Forelimb muscle (tissue), 1 donor: ENCODE results near the gene PHLDA1. TPM values are rescaled to one million over a fixed set of nuclear protein-coding genes. Genes with fewer than 3 reads are reported as not detected.

Source experiments
- DNase-seq: peaks from one replicate; pipeline ENCODE4 v3.0.0-alpha.2; 2013; ENCODE audit warnings: low read depth
- polyA plus RNA-seq: library from polyadenylated mRNA; unstranded; fragments of 120-200 nt; gene quantifications from one replicate; pipeline ENCODE4 v1.2.1, GENCODE V29; 2013; ENCODE audit not compliant: insufficient read length

The PHLDA1 gene
- polyA plus RNA-seq, 1 donor, result 16.0 TPM

DNA sequence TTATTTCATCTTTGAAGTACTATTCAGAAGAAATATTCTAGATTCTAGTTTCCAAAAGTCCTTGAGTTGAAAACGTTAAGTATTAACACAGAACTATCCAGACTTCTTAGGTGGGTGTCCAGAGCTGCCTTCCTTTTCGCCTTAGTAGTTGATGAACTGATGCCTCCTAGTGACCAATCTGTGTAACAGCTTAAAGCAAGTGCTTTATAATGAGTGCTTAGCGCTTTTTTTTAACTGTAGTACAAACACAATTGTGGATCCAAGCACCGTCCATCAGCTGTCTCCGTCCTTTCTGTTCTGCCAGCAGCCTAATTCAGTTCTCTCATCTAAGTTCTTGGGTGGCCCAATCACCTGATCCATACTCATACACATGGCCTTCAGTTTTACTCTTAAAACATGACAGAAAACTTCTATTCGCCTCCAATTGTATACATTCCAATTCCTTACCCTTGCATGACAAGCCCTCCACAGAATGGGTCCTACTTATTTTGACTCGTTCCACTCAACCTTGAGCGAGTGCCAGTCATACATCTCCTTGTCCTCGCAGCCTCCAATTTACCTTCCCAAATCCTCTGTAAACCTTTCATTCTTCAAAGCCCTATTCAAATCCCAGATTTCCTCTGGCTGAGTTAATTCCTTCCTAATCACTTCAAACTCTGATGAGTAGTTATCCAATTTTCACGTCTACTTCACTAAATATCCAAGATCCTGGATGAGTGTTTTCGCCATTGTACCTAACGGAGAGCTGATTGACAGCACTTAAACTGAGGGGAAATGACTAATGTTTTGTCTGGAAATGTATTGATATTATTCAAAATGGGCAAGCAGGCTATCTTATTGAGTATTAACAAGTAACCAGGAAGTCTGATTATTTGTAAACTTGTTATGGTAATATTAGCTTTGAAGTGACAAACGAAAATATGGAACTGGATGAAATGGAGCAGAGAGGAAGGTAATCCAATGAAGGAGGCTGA lies 5.8 kb upstream of the PHLDA1 start:
- no peak for DNase-seq

- no peak for DNase-seq
Measured at GRCh38 chr12:76035045-76035444, 3.5 kb upstream of the PHLDA1 start.

GRCh38 chr12:76033081-76034011 lies 1.8 kb upstream of the PHLDA1 start:
- DNase-seq, result no peak

DNA sequence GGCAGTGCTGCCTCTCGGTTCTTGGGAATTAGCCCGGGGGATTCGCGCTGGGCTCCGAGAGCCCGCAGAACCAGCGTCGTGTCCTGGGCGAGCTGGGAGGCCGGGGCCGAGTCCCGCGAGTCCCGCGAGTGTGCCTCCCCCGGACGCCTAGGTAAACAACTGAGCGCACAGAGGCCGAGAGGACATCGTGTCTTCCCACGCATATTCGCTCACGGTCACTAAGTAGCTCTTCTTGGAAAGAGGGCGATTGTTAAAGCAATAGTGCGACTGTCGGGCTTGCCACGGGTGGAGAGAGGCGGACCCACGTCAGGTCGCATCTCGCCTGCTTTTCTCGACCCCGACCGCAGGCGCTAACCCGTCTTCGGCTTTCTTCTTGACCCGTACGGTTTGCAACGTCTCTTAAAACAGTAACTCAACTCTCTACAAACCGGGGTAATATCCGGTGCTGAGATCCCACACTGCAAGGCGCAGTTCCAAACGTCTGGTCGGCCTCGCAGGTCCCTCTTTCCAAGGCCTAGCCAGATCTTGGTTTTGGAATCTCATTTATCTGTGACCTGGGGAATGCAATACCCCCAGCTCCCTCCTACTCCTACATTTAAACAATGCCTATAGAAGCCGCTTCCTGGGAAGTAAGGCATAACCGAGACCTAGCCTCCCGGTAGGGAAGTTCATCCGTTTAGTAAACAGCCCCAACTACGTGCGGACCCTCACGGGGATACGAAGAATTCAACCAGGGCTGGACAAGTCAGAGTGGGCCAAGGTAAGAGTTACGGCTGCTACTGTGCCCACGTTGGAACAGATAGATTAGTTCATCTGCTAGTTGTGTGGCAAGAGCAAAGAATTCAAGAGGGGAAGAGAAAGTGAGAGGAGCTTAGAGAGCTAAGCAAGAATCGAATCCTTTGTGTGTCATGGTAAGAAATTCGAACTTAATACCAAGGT lies 736 bp upstream of the PHLDA1 start:
- no peak for DNase-seq

GRCh38 chr12:76031081-76031413 lies 529 bp downstream of the PHLDA1 start:
- no peak for DNase-seq

DNA sequence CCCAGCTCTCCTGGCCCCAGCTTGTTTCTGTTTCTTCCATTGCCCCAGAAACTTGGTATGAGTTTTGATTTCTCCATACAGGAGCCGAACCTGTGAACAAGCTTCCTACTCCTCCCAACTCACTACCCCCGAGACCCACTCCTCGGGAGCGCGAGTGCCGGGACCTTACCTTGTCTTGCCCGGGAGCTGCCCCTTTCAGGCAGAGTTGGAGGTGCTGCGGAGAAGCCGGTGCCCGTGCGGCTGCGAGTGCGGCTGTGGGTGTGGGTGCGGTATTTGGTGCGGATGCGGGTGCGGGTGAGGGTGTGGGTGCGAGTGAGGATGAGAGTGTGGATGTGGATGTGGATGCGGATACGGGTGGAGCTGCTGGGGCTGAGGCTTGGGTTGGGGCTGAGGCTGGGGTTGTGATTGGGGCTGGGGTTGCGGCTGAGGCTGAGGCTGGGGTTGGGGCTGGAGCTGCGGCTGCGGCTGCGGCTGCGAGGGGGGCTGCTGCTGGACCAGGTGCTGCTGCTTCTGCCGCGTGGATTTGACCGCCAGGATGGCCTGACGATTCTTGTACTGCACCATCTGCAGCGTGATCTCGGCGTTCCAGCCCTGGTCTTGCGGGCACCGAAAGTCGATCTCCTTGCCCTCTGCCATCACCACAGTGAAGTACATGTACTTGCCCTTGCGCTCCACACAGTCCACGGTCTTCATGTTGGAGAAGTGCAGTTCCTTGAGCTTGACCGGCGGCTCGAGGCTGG lies 1.1 kb downstream of the PHLDA1 start:
- no peak for DNase-seq

DNA sequence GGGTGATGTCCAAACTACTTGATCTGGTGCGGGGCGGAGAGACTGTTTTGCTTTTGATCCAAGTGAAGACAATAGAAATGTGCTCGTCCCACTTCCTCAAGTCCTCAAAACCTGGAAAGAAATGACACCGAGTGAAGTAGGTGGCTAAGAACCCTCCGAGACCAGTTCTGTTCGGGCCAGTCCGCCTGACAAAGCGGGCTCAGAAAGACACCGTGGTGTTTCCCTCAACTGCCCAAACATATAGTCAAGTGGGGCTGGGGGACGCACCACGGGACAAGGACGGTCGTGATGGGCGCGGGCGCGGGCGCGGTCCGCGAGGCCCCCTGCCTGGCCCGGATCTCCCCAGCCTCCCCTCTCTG lies 1.6 kb downstream of the PHLDA1 start:
- DNase-seq, result no peak

DNA sequence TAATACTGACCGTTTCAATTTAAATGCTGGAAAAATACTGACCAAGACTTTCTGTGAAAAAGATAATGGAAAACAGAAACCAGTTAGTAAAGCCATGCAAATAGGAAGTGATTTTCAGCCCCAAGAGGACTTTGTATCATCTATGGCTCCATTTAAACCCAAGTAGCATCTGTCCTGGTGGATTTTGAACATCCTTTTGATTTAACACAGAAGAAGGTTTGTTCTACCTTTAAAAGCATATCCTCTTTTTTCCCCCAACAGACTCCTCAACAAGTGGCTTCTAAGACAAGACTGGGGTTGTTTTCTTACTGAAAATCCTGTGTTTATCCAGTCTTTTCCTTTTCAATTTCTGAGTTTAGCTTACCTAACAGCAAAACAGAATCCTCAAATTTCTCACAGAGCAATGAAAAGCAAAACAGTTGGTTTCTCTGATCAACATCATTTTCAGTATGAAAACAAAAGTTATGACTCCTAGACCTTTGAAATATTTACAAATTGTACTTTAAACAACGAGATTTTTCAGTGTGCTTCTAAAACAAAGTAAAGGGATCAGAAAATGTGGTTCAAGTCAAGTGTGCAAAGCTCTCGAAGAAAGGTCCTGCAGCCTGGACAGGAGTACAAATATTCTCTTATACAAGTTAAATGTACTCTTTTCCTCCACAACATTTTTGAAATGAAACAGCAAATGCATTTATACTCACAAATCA lies 2.9 kb downstream of the PHLDA1 start:
- DNase-seq, result no peak

GRCh38 chr12:76026643-76027063 lies 4.9 kb downstream of the PHLDA1 start:
- no peak for DNase-seq

- DNase-seq, result no peak
Measured at GRCh38 chr12:76025601-76026575, 5.7 kb downstream of the PHLDA1 start.

DNA sequence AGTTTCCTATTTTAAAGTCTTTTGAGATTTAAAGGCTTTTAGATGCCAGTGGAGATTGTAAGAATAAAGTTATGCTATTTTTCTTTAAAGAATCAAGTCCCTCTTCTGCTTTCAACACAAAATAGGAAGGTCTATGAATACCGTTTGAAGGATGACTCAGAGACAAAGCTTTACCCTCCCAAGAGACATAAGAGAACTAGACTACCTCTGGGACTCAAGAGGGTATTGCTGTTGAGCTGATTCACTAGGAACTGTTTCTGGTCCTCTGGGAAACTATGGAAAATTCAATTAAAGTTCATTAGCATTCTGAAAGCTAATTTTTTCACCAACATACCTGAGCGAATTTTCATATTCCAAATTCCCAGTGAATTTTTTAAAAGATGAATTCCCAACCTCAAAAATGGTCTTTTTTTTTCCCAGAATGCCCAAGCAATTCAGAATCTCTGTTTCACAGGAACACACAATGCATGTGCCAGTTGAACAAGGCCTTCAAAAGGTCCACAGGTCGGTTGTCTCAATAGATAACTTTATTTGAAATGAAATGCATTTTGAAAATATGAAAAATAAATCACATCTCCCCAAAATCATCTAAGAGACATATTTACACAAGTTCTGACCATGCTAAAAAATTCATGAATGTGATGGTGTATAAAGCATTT lies 6.5 kb downstream of the PHLDA1 start:
- no peak for DNase-seq

GRCh38 chr12:76024102-76024781 lies 7.3 kb downstream of the PHLDA1 start:
- DNase-seq, result no peak

- no peak for DNase-seq
Measured at GRCh38 chr12:76023069-76023690, 8.4 kb downstream of the PHLDA1 start.

- DNase-seq, result no peak
Measured at GRCh38 chr12:76022506-76022905, 9.1 kb downstream of the PHLDA1 start.

- no peak for DNase-seq
Measured at GRCh38 chr12:76020731-76021672, 10.6 kb downstream of the PHLDA1 start.

DNA sequence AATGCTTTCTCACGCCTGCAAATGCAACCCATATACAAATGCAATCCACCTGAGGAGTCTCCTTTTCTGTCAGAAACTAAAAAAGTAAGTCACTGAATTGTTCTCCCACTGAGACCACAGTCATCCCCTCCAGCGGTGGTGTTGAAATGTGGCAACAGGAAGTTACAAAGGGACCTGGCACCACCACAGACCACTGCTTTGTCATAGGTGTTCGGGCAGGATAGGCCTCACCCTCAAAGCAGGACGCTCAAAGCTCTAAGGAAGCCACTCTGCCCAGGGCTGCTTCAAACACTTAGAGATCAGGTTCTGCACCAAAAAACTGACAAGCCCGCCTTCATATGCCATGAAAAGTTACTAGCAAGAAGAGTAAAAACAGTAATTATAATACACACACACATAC lies 11.3 kb downstream of the PHLDA1 start:
- no peak for DNase-seq
